ENCODE measurements around the gene RAMP3. TPM values are rescaled to one million over a fixed set of nuclear protein-coding genes. Genes with fewer than 3 reads are reported as not detected.
"Not testable (repeated sequence)": the region's sequence is repeated elsewhere in the genome, so short reads cannot be mapped to it uniquely, and the experiment has no call there.

Gene RAMP3
- total and polyA plus RNA-seq, 8 donors, result 2.6 to 21.8 (median 11.1) TPM

DNA sequence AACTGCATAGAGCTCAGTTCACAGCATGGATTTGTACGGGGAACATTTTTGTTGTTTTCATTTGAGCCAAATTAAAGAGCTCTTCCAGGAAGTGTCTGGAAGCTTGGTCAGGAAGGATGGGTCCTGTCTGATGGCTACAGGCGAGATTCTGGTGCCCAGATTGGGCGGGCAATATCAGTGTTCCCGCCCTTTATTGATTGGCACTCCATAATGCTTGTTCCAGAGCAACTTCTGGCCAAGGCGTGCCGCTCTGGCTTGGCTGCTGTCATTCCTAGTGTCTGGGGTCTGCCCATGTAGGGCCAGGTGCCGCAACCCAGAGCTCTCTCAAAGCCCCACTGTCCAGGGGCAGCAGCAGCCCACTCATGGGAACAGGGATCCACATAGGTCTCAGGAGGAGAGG lies 45.9 kb downstream of the RAMP3 start:
- DNase-seq, result no peak

DNA sequence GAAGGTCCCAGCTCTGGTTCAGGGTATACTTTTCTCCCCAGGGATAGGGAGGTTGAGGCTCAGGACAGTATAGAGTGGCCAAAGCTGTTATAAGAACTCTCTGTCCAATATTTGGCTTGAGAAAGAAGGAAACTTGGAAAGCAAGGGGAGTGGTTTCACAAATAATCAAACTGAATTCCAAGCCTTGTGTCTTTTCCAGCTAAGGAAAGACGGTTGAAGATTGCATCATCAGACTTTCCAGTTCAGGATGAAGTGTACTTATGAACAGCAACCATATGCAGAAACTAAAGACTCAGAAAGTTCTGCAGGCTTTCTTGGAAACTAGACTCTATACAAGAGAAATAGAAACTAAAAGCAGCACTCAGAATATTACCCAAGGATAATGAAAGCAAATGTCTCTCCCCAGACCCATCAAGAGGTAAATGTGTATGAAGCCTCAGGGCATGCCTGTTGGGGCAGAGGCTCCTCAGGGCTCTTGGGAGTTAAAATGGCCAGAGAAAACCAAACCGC lies 46.4 kb downstream of the RAMP3 start:
- no peaks in the 10 kb centered on the region for H3K36me3 ChIP-seq
- H3K9me3 ChIP-seq, result no peaks in the 10 kb centered on the region
- TF ChIP-seq EP300 (IDR thresholded peaks at IDR 0.05) (no peak), CTCF (IDR thresholded peaks at IDR 0.05) (no peak), POLR2A (IDR thresholded peaks at IDR 0.05) (no peak), POLR2AphosphoS5 (IDR thresholded peaks at IDR 0.05) (no peak)
- H3K27me3 ChIP-seq, result peaks cover 0 to 4% (median 0%) of the 10 kb centered on the region in 3 donors
- H3K27ac ChIP-seq, result peak overlapping the region in 4 of 5 donors; percentile 42 to 78 (median 56)
- peak in 1 of 2 donors; percentile 65 for DNase-seq
- whole genome bisulfite sequencing, 5 donors, result 26 to 43% (median 40%) methylated on average over 2 of the region's 2 CpGs
- intact Hi-C loops (cut with DNase I; ENCODE audit: low total_unique reads), result no loop called here
- H3K4me3 ChIP-seq, result peak overlapping the region in 2 of 4 donors; percentile 11 to 18
- peaks cover 0 to 11% (median 2%) of the 10 kb centered on the region in 4 donors for H3K4me1 ChIP-seq

More for the DNA sequence above, 45.9 kb downstream of the RAMP3 start:
- intact Hi-C loops (cut with DNase I; ENCODE audit: low total_unique reads), result no loop called here
- H3K27ac ChIP-seq, result peak overlapping the region in 4 of 5 donors; percentile 42 to 78 (median 56)
- peaks cover 0 to 11% (median 2%) of the 10 kb centered on the region in 4 donors for H3K4me1 ChIP-seq
- no peak for TF ChIP-seq EP300 (IDR thresholded peaks at IDR 0.05)
- no peak for TF ChIP-seq POLR2AphosphoS5 (IDR thresholded peaks at IDR 0.05)
- 75 to 87% (median 77%) methylated on average over 7 of the region's 7 CpGs for WGBS, 5 donors
- H3K4me3 ChIP-seq, result no peak overlapping the region
- H3K27me3 ChIP-seq, result peaks cover 0 to 3% (median 0%) of the 10 kb centered on the region in 3 donors
- no peaks in the 10 kb centered on the region for H3K9me3 ChIP-seq
- no peaks in the 10 kb centered on the region for H3K36me3 ChIP-seq

GRCh38 chr7:45206266-45206665 lies 48.7 kb downstream of the RAMP3 start:
- intact Hi-C loops (cut with DNase I; ENCODE audit: low total_unique reads); H3K4me3 ChIP-seq; H3K36me3 ChIP-seq; H3K27me3 ChIP-seq; H3K9me3 ChIP-seq; H3K27ac ChIP-seq: not testable (repeated sequence)
- DNase-seq, result peak in 1 of 2 donors; percentile 21
- 90 to 97% (median 92%) methylated on average over 5 of the region's 5 CpGs for WGBS, 5 donors
- H3K4me1 ChIP-seq, result peaks cover 0 to 11% (median 2%) of the 10 kb centered on the region in 4 donors

GRCh38 chr7:45209909-45210308 lies 52.3 kb downstream of the RAMP3 start:
- H3K9me3 ChIP-seq; H3K4me1 ChIP-seq; DNase-seq; H3K36me3 ChIP-seq; H3K4me3 ChIP-seq; intact Hi-C loops (cut with DNase I; ENCODE audit: low total_unique reads): not testable (repeated sequence)
- 67 to 79% (median 74%) methylated on average over 3 of the region's 3 CpGs for WGBS, 5 donors
- peak overlapping the region in 1 of 5 donors; percentile 28 for H3K27ac ChIP-seq
- peaks cover 0 to 16% (median 3%) of the 10 kb centered on the region in 3 donors for H3K27me3 ChIP-seq

GRCh38 chr7:45211066-45211465 lies 53.5 kb downstream of the RAMP3 start:
- TF ChIP-seq POLR2A (IDR thresholded peaks at IDR 0.05), result no peak
- TF ChIP-seq CTCF (IDR thresholded peaks at IDR 0.05), result no peak
- peak in 1 of 3 donors; percentile 3 for TF ChIP-seq POLR2AphosphoS5 (IDR thresholded peaks at IDR 0.05)
- no peak for TF ChIP-seq EP300 (IDR thresholded peaks at IDR 0.05)
- H3K36me3 ChIP-seq, result no peaks in the 10 kb centered on the region
- no peak for DNase-seq
- peaks cover 0 to 24% (median 5%) of the 10 kb centered on the region in 3 donors for H3K27me3 ChIP-seq
- 45 to 59% (median 53%) methylated on average over 4 of the region's 4 CpGs for WGBS, 5 donors
- H3K27ac ChIP-seq, result peak overlapping the region in 1 of 5 donors; percentile 14
- H3K4me1 ChIP-seq, result no peaks in the 10 kb centered on the region
- intact Hi-C loops (cut with DNase I; ENCODE audit: low total_unique reads), result no loop called here
- no peak overlapping the region for H3K4me3 ChIP-seq
- no peaks in the 10 kb centered on the region for H3K9me3 ChIP-seq

GRCh38 chr7:45211958-45212357 lies 54.4 kb downstream of the RAMP3 start:
- DNase-seq, result no peak
- Histone ChIP-seq H3K4me1 (no peaks in the 10 kb centered on the region), H3K9me3 (no peaks in the 10 kb centered on the region), H3K27ac (peak overlapping the region in 1 of 5 donors; percentile 14), H3K27me3 (peaks cover 0 to 33% (median 5%) of the 10 kb centered on the region in 3 donors), H3K4me3 (no peak overlapping the region), H3K36me3 (no peaks in the 10 kb centered on the region)
- 78 to 95% (median 85%) methylated on average over 2 of the region's 2 CpGs for WGBS, 5 donors
- TF ChIP-seq EP300 (IDR thresholded peaks at IDR 0.05) (no peak), POLR2AphosphoS5 (IDR thresholded peaks at IDR 0.05) (no peak), POLR2A (IDR thresholded peaks at IDR 0.05) (no peak), CTCF (IDR thresholded peaks at IDR 0.05) (no peak)
- intact Hi-C loops (cut with DNase I; ENCODE audit: low total_unique reads), result no loop called here
